Lower leg skin (tissue), 4 donors: ENCODE data around the gene ESR2. TPM values are rescaled to one million over a fixed set of nuclear protein-coding genes. Genes with fewer than 3 reads are reported as not detected.

Experiments
- DNase-seq, 2 donors: peaks; one replicate each; pipeline ENCODE4 v3.0.0-alpha.2; 2019; ENCODE audit warnings: low spot score in 2 of 2
- H3K4me3 ChIP-seq: fragments of 200-600 bp; sonication (generic); 2 replicates; pipeline ENCODE4 v1.5.1; 2017; ENCODE audit warnings: mild to moderate bottlenecking, low read depth; ENCODE audit not compliant: poor library complexity, severe bottlenecking
- CTCF ChIP-seq, 3 donors: fragments of 450-650 bp; IDR thresholded peaks; one replicate each; pipeline ENCODE4 v1.5.1; 2016; ENCODE audit warnings: antibody characterized with exemption in 3 of 3, mild to moderate bottlenecking in 3 of 3, moderate library complexity in 2 of 3
- POLR2A ChIP-seq, 2 donors: fragments of 450-650 bp; IDR thresholded peaks; one replicate each; pipeline ENCODE4 v1.6.1; 2016 to 2017; ENCODE audit warnings: antibody characterized with exemption in 2 of 2, mild to moderate bottlenecking in 1 of 2, moderate library complexity in 1 of 2
- WGBS, 2 donors: methylation state at CpG; one replicate each; pipeline ENCODE4 v1.1.5; 2018; 5-methylcytosine and 5-hydroxymethylcytosine counted together
- intact Hi-C: fragments of 100-400 bp; cut with DNase I; formaldehyde crosslinking; loops from one replicate; pipeline ENCODE4 v1.15.0; 2023; ENCODE audit warnings: low total_unique reads
- total RNA-seq, 4 donors: library from RNA; depleted of rRNA; stranded (reverse); fragments of >200 nt; gene quantifications; one replicate each; pipeline ENCODE4 v1.1.0, GENCODE V29; 2016

ESR2 gene
- total RNA-seq, 4 donors from 2014 or later = 0.08 to 0.65 (median 0.22) TPM

DNA sequence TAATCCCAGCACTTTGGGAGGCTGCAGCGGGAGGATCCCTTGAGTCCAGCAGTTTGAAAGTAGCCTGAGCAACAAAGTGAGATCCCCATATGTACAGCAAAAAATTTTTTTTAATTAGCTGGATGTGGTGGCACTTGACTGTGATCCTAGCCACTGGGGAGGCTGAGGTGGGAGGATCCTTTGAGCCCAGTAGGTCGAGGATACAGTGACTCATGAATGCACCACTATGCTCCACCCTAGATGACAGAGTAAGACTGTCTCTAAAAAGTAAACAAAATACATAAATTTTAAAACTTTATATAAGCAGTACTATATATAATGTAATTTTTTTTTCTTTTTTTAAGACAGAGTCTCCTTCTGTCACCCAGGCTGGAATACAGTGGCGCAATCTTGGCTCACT, 115.4 kb downstream of the ESR2 start:
- DNase-seq = no peak
- WGBS, 2 donors = 82 to 91% methylated on average over 3 of the region's 3 CpGs
- no peak for TF ChIP-seq POLR2A (IDR thresholded peaks at IDR 0.05)
- intact Hi-C loops = no loop called here
- no peak overlapping the region for H3K4me3 ChIP-seq

- TF ChIP-seq CTCF (IDR thresholded peaks at IDR 0.05) (no peak), POLR2A (IDR thresholded peaks at IDR 0.05) (no peak)
- H3K4me3 ChIP-seq = no peak overlapping the region
- no peak for DNase-seq
- 93 to 95% methylated on average over 2 of the region's 2 CpGs for WGBS, 2 donors
- intact Hi-C loops = no loop called here
Observed at GRCh38 chr14:64176330-64176729, 117.8 kb downstream of the ESR2 start.

DNA sequence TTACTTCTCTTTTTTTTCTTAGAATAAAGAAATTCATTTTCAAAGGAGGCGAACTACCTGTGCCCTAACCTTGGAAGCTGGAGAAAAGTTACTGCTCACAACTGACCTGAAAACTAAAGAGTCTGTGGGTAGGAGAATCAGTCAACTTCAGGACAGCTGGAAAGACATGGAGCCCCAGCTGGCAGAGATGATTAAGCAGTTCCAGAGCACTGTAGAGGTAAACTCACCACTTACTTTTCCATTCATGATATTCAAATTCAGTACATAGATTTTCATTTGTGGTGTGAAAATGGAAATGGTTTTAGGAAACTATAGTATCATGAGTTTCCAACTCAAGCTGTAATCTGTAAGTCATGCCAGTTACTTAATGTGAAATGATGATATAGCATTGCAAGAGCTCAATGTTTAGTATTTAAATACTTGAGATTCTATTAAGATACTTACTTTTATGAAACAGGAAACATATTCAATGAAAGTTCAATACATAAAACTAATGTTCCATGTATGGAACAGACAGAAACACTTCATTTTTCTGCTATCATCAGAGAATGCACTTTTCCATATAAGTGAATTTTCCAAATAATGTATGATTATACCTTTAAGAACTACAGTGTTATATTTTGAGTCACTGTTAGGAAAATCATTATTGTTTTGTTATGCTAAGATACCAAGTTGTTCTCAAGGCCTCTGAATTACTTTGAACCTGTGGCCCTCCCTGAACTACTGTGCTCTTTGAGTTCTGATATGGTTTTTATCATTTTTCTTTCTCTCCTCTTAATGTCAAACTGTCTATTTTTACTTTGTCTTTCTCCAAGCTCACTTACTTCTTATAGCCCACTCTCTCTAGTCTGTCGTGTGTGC, 119.0 kb downstream of the ESR2 start:
- intact Hi-C loops = no loop called here
- no peak for TF ChIP-seq POLR2A (IDR thresholded peaks at IDR 0.05)
- 94 to 95% methylated on average over 2 of the region's 2 CpGs for WGBS, 2 donors
- no peak overlapping the region for H3K4me3 ChIP-seq
- no peak for DNase-seq

GRCh38 chr14:64170181-64170580, 124.0 kb downstream of the ESR2 start:
- H3K4me3 ChIP-seq = no peak overlapping the region
- TF ChIP-seq POLR2A (IDR thresholded peaks at IDR 0.05) (no peak), CTCF (IDR thresholded peaks at IDR 0.05) (no peak)
- intact Hi-C loops = no loop called here
- WGBS, 2 donors = 94 to 98% methylated on average over 8 of the region's 8 CpGs
- DNase-seq = no peak

GRCh38 chr14:64159588-64159987, 134.6 kb downstream of the ESR2 start:
- intact Hi-C loops = no loop called here
- DNase-seq = no peak
- no peak overlapping the region for H3K4me3 ChIP-seq
- 93 to 96% methylated on average over 3 of the region's 3 CpGs for WGBS, 2 donors
- no peak for TF ChIP-seq POLR2A (IDR thresholded peaks at IDR 0.05)
- no peak for TF ChIP-seq CTCF (IDR thresholded peaks at IDR 0.05)

DNA sequence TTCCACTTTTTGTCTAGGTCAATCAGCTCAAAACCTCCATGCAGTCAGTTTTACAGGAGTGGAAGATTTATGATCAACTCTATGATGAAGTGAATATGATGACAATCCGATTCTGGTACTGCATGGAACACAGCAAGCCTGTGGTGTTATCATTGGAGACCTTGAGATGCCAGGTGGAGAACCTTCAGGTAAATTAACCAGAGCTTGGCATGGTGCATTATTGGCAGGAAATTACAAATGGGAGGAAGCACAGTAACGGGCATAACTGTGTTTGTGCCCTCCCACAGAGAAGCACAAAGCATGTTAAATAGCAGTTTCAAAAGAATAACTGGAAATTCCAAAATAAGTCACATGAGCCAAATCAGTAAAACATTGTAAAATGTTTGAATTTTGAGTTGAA, 135.6 kb downstream of the ESR2 start:
- intact Hi-C loops = no loop called here
- no peak for DNase-seq
- H3K4me3 ChIP-seq = no peak overlapping the region
- TF ChIP-seq CTCF (IDR thresholded peaks at IDR 0.05) (no peak), POLR2A (IDR thresholded peaks at IDR 0.05) (no peak)
- WGBS, 2 donors = 66 to 75% methylated on average over 2 of the region's 2 CpGs

DNA sequence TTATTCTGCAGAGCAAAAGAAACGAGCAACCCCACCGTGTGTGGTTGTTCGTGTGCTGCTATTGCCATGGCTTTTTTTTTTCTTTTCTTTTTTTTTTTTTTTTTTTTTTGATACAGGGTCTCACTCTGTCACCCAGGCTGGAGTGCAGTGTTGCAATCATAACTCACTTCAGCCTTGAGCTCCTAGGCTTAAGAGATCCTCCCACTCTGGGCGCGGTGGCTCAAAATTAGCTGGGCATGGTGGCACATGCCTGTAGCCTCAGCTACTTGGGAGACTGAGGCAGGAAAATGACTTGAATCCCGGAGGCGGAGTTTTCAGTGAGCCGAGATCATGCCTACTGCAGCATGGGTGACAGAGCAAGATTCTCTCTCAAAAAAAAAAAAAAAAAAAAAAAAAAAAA, 144.2 kb downstream of the ESR2 start:
- no peak for TF ChIP-seq POLR2A (IDR thresholded peaks at IDR 0.05)
- TF ChIP-seq CTCF (IDR thresholded peaks at IDR 0.05) = no peak
- intact Hi-C loops = no loop called here
- no peak for DNase-seq
- no peak overlapping the region for H3K4me3 ChIP-seq
- WGBS, 2 donors = 92 to 93% methylated on average over 8 of the region's 8 CpGs
